ENCODE results near the gene KCNK4. TPM values are rescaled to one million over a fixed set of nuclear protein-coding genes. Genes with fewer than 3 reads are reported as not detected.
"Not testable (repeated sequence)": the region's sequence is repeated elsewhere in the genome, so short reads cannot be mapped to it uniquely, and the experiment has no call there.

The KCNK4 gene
- total RNA-seq, 1 donor from 2014 or later = not detected

DNA sequence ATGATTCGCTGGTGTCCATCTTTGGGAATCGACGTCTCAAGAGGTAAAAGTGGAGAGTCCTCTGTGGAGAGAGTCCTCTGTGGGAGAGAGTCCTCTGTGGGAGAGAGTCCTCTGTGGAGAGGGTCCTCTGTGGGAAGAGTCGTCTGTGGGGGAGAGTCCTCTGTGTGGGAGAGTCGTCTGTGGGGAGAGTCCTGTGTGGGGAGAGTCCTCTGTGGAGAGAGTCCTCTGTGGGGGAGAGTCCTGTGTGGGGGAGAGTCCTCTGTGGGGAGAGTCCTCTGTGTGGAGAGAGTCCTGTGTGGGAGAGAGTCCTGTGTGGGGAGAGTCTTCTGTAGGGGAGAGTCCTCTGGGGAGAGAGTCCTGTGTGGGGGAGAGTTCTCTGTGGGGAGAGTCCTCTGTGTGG lies 29.9 kb downstream of the KCNK4 start:
- Histone ChIP-seq H3K27me3 (no peaks in the 10 kb centered on the region), H3K4me1 (peaks cover 18% of the 10 kb centered on the region), H3K36me3 (peaks cover 10% of the 10 kb centered on the region), H3K9me3 (no peaks in the 10 kb centered on the region), H3K4me3 (no peak overlapping the region), H3K27ac (peak overlapping the region; percentile 65)
- intact Hi-C loops (cut with DNase I) = no loop called here
- ATAC-seq = no peak
- DNase-seq = no peak
- TF ChIP-seq, protein P1, sequence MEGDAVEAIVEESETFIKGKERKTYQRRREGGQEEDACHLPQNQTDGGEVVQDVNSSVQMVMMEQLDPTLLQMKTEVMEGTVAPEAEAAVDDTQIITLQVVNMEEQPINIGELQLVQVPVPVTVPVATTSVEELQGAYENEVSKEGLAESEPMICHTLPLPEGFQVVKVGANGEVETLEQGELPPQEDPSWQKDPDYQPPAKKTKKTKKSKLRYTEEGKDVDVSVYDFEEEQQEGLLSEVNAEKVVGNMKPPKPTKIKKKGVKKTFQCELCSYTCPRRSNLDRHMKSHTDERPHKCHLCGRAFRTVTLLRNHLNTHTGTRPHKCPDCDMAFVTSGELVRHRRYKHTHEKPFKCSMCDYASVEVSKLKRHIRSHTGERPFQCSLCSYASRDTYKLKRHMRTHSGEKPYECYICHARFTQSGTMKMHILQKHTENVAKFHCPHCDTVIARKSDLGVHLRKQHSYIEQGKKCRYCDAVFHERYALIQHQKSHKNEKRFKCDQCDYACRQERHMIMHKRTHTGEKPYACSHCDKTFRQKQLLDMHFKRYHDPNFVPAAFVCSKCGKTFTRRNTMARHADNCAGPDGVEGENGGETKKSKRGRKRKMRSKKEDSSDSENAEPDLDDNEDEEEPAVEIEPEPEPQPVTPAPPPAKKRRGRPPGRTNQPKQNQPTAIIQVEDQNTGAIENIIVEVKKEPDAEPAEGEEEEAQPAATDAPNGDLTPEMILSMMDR (IDR thresholded peaks at IDR 0.05) = no peak

DNA sequence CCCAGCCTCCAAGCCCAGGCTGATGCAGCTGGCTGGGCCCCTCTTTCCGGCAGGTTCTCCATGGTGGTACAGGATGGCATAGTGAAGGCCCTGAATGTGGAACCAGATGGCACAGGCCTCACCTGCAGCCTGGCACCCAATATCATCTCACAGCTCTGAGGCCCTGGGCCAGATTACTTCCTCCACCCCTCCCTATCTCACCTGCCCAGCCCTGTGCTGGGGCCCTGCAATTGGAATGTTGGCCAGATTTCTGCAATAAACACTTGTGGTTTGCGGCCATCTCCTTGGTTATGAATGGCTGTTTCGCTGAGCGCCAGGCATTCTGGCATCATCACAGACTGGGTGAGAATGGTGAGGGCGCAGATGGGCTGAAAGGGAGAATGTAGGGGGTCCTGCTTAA lies 30.4 kb downstream of the KCNK4 start:
- Histone ChIP-seq H3K27me3 (no peaks in the 10 kb centered on the region), H3K36me3 (peaks cover 7% of the 10 kb centered on the region), H3K4me3 (no peak overlapping the region), H3K9me3 (no peaks in the 10 kb centered on the region), H3K27ac (peak overlapping the region; percentile 65), H3K4me1 (peaks cover 14% of the 10 kb centered on the region)
- ATAC-seq (peak; percentile 47), DNase-seq (peak; percentile 83)
- intact Hi-C loops (cut with DNase I) = no loop called here
- TF ChIP-seq, protein P1 (IDR thresholded peaks at IDR 0.05) = no peak

DNA sequence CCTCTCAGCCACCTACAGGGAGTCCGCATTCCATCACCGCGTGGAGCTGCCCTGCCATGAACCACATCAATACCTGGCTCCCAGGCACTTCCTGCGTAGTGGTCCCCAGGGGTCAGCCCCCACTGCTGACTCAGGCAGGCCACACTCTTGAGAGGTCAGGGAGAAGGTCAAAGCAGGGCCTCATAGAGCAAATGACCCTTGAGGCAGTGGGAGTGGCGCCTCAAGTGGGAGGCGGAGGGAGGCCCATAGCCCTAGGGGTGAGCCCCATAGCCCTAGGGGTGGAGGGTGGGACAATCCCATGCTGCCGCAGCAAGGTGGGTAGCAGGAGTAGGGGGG lies 31.8 kb downstream of the KCNK4 start:
- TF ChIP-seq, protein P1 (IDR thresholded peaks at IDR 0.05) = no peak
- ATAC-seq (no peak), DNase-seq (no peak)
- H3K4me1 ChIP-seq = peaks cover 12% of the 10 kb centered on the region
- H3K27ac ChIP-seq = no peak overlapping the region
- no peaks in the 10 kb centered on the region for H3K27me3 ChIP-seq
- no peak overlapping the region for H3K4me3 ChIP-seq
- H3K36me3 ChIP-seq = peaks cover 7% of the 10 kb centered on the region
- H3K9me3 ChIP-seq = no peaks in the 10 kb centered on the region
- intact Hi-C loops (cut with DNase I) = no loop called here

DNA sequence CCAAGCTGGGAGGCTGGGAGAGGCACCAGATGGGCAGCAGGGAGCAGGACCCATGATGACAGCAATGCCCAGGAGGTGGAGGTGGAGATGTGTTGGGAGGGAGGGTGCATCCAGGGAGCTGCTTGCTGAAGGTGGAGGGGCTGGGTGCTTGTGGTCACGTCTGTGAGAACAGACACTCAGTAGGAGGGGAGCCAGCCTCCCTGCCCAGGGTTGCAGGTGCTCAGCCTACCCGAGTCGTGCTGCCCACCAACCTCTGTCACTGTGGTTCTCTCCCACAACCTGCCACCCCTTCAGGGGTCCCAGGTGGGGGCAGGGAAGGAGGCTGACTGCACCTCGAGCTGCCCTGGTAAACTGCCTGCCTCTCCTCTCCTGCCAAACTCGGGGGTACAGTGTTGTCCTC lies 32.3 kb downstream of the KCNK4 start:
- Histone ChIP-seq H3K4me3 (no peak overlapping the region), H3K4me1 (peaks cover 12% of the 10 kb centered on the region), H3K27ac (no peak overlapping the region), H3K36me3 (peaks cover 7% of the 10 kb centered on the region), H3K9me3 (no peaks in the 10 kb centered on the region), H3K27me3 (no peaks in the 10 kb centered on the region)
- no peak for ATAC-seq
- peak; percentile 41 for DNase-seq
- intact Hi-C loops (cut with DNase I) = no loop called here
- TF ChIP-seq, protein P1 (IDR thresholded peaks at IDR 0.05) = no peak

DNA sequence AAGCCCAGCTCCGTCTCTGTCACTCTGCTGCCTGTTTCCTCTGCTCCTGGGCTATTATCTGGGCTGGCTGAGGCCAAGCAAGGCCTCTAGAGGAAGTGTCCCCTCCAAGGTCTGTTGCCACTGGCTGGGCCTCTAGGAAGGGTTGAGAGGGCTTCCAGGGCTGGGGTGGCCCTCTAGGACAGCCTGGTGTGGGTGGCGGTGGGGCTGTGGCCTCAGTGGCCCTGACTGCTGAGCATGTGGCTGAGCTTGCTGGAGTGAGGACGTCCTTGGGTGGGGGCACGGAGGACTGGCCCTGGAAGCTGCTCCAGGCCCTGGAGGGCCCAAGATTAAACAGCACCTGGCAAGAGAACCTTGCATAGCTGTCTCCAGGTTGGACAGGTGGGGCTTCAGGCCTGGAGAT lies 32.9 kb downstream of the KCNK4 start:
- H3K4me1 ChIP-seq; H3K36me3 ChIP-seq; H3K9me3 ChIP-seq; intact Hi-C loops (cut with DNase I); H3K27me3 ChIP-seq; ATAC-seq; H3K4me3 ChIP-seq; H3K27ac ChIP-seq: not testable (repeated sequence)
- DNase-seq = peak; percentile 46

DNA sequence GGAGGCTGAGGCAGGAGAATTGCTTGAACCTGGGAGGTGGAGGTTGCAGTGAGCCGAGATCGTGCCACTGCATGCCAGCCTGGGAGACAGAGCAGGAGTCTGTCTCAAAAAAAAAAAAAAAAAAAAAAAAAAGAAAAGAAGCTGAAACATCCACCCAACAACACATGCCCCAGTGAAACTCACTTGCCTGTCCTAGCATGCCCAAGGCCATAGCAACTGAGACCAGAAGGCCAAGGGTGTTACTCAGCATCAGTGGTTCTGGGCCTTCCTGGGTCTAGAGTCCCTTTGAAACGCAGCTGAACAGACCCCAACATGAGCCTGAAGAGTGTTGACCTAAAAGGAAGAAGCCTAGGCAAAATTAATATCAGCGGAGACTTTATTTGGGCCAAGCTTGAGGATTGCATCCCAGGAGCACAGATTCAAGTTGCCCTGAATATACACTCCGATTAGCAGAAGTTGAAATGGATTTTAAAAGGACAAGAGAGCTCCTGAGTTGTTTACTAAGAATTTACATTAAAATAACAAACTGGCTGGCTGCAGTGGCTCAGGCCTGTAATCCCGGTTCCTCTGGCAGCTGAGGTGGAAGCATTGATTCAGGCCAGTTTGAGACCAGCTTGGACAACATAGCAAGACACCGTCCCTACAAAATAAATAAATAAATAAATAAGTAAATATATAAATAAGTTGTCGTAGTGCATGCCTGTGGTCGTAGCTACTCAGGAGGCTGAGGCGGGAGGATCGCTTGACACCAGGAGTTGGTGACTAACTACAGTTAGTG lies 33.8 kb downstream of the KCNK4 start:
- DNase-seq (no peak), ATAC-seq (no peak)
- no peak overlapping the region for H3K4me3 ChIP-seq
- H3K27me3 ChIP-seq = no peaks in the 10 kb centered on the region
- H3K27ac ChIP-seq = no peak overlapping the region
- intact Hi-C loops (cut with DNase I) = no loop called here
- peaks cover 3% of the 10 kb centered on the region for H3K4me1 ChIP-seq
- H3K36me3 ChIP-seq = peaks cover 7% of the 10 kb centered on the region
- H3K9me3 ChIP-seq = no peaks in the 10 kb centered on the region
- TF ChIP-seq, protein P1 (IDR thresholded peaks at IDR 0.05) = no peak

All from upper lobe of right lung (tissue), 1 donor.